ENCODE measurements around the gene MRPS18A. TPM values are rescaled to one million over a fixed set of nuclear protein-coding genes. Genes with fewer than 3 reads are reported as not detected.

Gene MRPS18A
- total and polyA plus RNA-seq, 12 donors = 24.8 to 119 (median 52.0) TPM

GRCh38 chr6:43648248-43648647 lies 39.3 kb downstream of the MRPS18A start:
- no peak overlapping the region for H3K4me3 ChIP-seq
- 78 to 93% (median 88%) methylated on average over 2 of the region's 2 CpGs for WGBS, 4 donors
- no peaks in the 10 kb centered on the region for H3K27me3 ChIP-seq
- intact Hi-C loops (cut with DNase I) = no loop called here
- no peak for TF ChIP-seq POLR2A (IDR thresholded peaks at IDR 0.05)
- TF ChIP-seq CTCF (IDR thresholded peaks at IDR 0.05) = no peak
- H3K4me1 ChIP-seq (replicated peaks in 1 of 2) = peaks cover 4 to 5% of the 10 kb centered on the region in 2 donors
- no peak overlapping the region for H3K27ac ChIP-seq
- DNase-seq = no peak
- H3K36me3 ChIP-seq (replicated peaks in 1 of 2) = no peaks in the 10 kb centered on the region
- no peaks in the 10 kb centered on the region for H3K9me3 ChIP-seq (replicated peaks in 1 of 3)

- Histone ChIP-seq H3K27me3 (no peaks in the 10 kb centered on the region), H3K36me3 (replicated peaks in 1 of 2) (no peaks in the 10 kb centered on the region), H3K9me3 (replicated peaks in 1 of 3) (no peaks in the 10 kb centered on the region), H3K27ac (no peak overlapping the region), H3K4me3 (no peak overlapping the region), H3K4me1 (replicated peaks in 1 of 2) (peaks cover 4 to 5% of the 10 kb centered on the region in 2 donors)
- TF ChIP-seq CTCF (IDR thresholded peaks at IDR 0.05) (no peak), POLR2A (IDR thresholded peaks at IDR 0.05) (no peak)
- intact Hi-C loops (cut with DNase I) = no loop called here
- DNase-seq = no peak
- WGBS, 4 donors = 87 to 99% (median 93%) methylated on average over 3 of the region's 3 CpGs
These were observed 40.0 kb downstream of the MRPS18A start for GRCh38 chr6:43647613-43648012.

GRCh38 chr6:43645613-43645964 lies 42.0 kb downstream of the MRPS18A start:
- peaks cover 0 to 14% of the 10 kb centered on the region in 2 donors for H3K36me3 ChIP-seq (replicated peaks in 1 of 2)
- WGBS, 4 donors = 11 to 17% (median 13%) methylated on average over 9 of the region's 9 CpGs
- H3K4me3 ChIP-seq = peak overlapping the region in 2 of 4 donors; percentile 6 to 57
- H3K27me3 ChIP-seq = no peaks in the 10 kb centered on the region
- no peak for TF ChIP-seq POLR2A (IDR thresholded peaks at IDR 0.05)
- TF ChIP-seq CTCF (IDR thresholded peaks at IDR 0.05) = no peak
- intact Hi-C loops (cut with DNase I) = no loop called here
- H3K4me1 ChIP-seq (replicated peaks in 1 of 2) = peaks cover 4 to 5% of the 10 kb centered on the region in 2 donors
- no peak for DNase-seq
- no peaks in the 10 kb centered on the region for H3K9me3 ChIP-seq (replicated peaks in 1 of 3)
- H3K27ac ChIP-seq = peak overlapping the region in 1 of 5 donors; percentile 45

GRCh38 chr6:43644940-43645612 lies 42.5 kb downstream of the MRPS18A start, which contains the start of gene RSPH9:
RSPH9 (plus strand) TSS chr6:43645036; CDS start chr6:43645099, 63 bp downstream.
- intact Hi-C loops (cut with DNase I) = no loop called here
- Histone ChIP-seq H3K27ac (peak within 1 kb of the TSS in 2 of 5 donors; percentile 45 to 48), H3K36me3 (replicated peaks in 1 of 2) (peaks cover 0 to 19% of the 10 kb centered on the region in 2 donors), H3K9me3 (replicated peaks in 1 of 3) (no peaks in the 10 kb centered on the region), H3K4me3 (peak within 1 kb of the TSS in 2 of 4 donors; percentile 6 to 57), H3K27me3 (no peaks in the 10 kb centered on the region), H3K4me1 (replicated peaks in 1 of 2) (peaks cover 4 to 5% of the 10 kb centered on the region in 2 donors)
- TF ChIP-seq POLR2A (IDR thresholded peaks at IDR 0.05) (no peak), CTCF (IDR thresholded peaks at IDR 0.05) (no peak)
- 2 to 14% (median 4%) methylated on average over 23 to 52 of the region's 52 CpGs for WGBS, 4 donors
- peak; percentile 51 to 83 (median 73) for DNase-seq
